Breast epithelium (tissue), 3 donors: ENCODE measurements around the gene EXOSC2.

Experiments used
- POLR2A ChIP-seq: fragments of 450-650 bp; IDR thresholded peaks from one replicate; pipeline ENCODE4 v1.6.1; 2016; ENCODE audit warnings: antibody characterized with exemption, mild to moderate bottlenecking, moderate library complexity
- POLR2AphosphoS5 ChIP-seq, 3 donors: sonication (generic); formaldehyde crosslinking; IDR thresholded peaks; one replicate each; pipeline ENCODE4 v1.6.1; 2017; ENCODE audit warnings: antibody characterized with exemption in 3 of 3
- TF ChIP-seq, protein P1 (sequence below), 3 donors: fragments of 450-650 bp; IDR thresholded peaks; one replicate each; pipeline ENCODE4 v1.5.1; 2016 to 2017; ENCODE audit warnings: antibody characterized with exemption in 3 of 3, mild to moderate bottlenecking in 3 of 3, moderate library complexity in 3 of 3

DNA sequence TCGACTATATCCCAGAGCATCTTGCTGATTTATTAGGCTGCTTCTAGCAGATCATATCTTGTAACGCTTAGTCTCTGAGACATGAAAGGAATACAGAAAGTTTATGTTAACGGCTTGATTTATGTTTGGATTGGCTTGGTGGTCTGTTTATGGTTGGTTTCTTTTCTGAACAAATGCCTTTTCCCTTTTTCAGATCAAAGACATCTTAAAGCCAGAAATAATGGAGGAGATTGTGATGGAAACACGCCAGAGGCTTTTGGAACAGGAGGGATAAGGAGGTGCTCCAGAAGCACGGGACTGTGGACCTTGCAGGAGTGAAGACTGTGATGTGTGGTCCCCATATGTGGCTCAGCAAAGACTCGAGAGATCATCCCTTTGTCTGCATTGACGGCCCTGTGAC lies 9.9 kb downstream of the EXOSC2 start:
- TF ChIP-seq, protein P1, sequence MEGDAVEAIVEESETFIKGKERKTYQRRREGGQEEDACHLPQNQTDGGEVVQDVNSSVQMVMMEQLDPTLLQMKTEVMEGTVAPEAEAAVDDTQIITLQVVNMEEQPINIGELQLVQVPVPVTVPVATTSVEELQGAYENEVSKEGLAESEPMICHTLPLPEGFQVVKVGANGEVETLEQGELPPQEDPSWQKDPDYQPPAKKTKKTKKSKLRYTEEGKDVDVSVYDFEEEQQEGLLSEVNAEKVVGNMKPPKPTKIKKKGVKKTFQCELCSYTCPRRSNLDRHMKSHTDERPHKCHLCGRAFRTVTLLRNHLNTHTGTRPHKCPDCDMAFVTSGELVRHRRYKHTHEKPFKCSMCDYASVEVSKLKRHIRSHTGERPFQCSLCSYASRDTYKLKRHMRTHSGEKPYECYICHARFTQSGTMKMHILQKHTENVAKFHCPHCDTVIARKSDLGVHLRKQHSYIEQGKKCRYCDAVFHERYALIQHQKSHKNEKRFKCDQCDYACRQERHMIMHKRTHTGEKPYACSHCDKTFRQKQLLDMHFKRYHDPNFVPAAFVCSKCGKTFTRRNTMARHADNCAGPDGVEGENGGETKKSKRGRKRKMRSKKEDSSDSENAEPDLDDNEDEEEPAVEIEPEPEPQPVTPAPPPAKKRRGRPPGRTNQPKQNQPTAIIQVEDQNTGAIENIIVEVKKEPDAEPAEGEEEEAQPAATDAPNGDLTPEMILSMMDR (IDR thresholded peaks at IDR 0.05) = no peak
- TF ChIP-seq POLR2A (no peak), POLR2AphosphoS5 (IDR thresholded peaks at IDR 0.05) (no peak)
